Neural progenitor cell (in vitro differentiated cells): Measurements from ENCODE around the gene RET. TPM values are rescaled to one million over a fixed set of nuclear protein-coding genes. Genes with fewer than 3 reads are reported as not detected.

Experiments
- DNase-seq: peaks from one replicate; pipeline ENCODE4 v3.0.0-alpha.2; 2016; ENCODE audit warnings: low spot score
- H2AFZ ChIP-seq: fragments of 200-600 bp; sonication (generic); replicated peaks from 2 replicates; pipeline ENCODE4 v1.6.1; 2016; ENCODE audit warnings: antibody characterized with exemption
- H3F3A ChIP-seq: fragments of 200-600 bp; sonication (generic); 2 replicates; pipeline ENCODE4 v1.6.1; 2016; ENCODE audit warnings: antibody characterized with exemption, low read depth
- H3K27ac ChIP-seq: fragments of 200-600 bp; sonication (generic); 2 replicates; pipeline ENCODE4 v1.5.1; 2016; ENCODE audit warnings: mild to moderate bottlenecking
- H3K27me3 ChIP-seq: fragments of 200-600 bp; sonication (generic); 2 replicates; pipeline ENCODE4 v1.6.1; 2016; ENCODE audit warnings: mild to moderate bottlenecking, moderate library complexity
- H3K36me3 ChIP-seq: fragments of 200-600 bp; sonication (generic); 2 replicates; pipeline ENCODE4 v1.5.1; 2016
- H3K4me1 ChIP-seq: fragments of 200-600 bp; sonication (generic); 2 replicates; pipeline ENCODE4 v1.6.1; 2016; ENCODE audit warnings: mixed run types
- H3K4me2 ChIP-seq: fragments of 200-600 bp; sonication (generic); 2 replicates; pipeline ENCODE4 v1.6.1; 2016
- H3K4me3 ChIP-seq: fragments of 200-600 bp; sonication (generic); 2 replicates; pipeline ENCODE4 v1.5.1; 2016
- H3K79me2 ChIP-seq: fragments of 200-600 bp; sonication (generic); 2 replicates; pipeline ENCODE4 v1.6.1; 2016; ENCODE audit warnings: low read depth
- H3K9ac ChIP-seq: fragments of 200-600 bp; sonication (generic); 2 replicates; pipeline ENCODE4 v1.6.1; 2016
- H3K9me3 ChIP-seq: fragments of 200-600 bp; sonication (generic); 2 replicates; pipeline ENCODE4 v1.5.1; 2016; ENCODE audit warnings: low read depth
- H4K20me1 ChIP-seq: fragments of 200-600 bp; sonication (generic); 2 replicates; pipeline ENCODE4 v1.6.1; 2016; ENCODE audit warnings: low read depth
- H3K27ac Mint-ChIP-seq: 3 replicates; pipeline ENCODE4 v1.8.0; 2021; ENCODE audit warnings: mixed read lengths
- H3K27me3 Mint-ChIP-seq: 2 replicates; pipeline ENCODE4 v1.8.0; 2022; ENCODE audit warnings: low read depth, mild to moderate bottlenecking, inconsistent platforms, moderate library complexity, mixed read lengths; ENCODE audit not compliant: insufficient read depth
- H3K36me3 Mint-ChIP-seq: 3 replicates; pipeline ENCODE4 v1.8.0; 2021; ENCODE audit warnings: mixed read lengths
- H3K4me1 Mint-ChIP-seq: 3 replicates; pipeline ENCODE4 v1.8.0; 2021; ENCODE audit warnings: mixed read lengths
- H3K4me3 Mint-ChIP-seq: 3 replicates; pipeline ENCODE4 v1.8.0; 2021; ENCODE audit warnings: mild to moderate bottlenecking, moderate library complexity, mixed read lengths
- H3K9me3 Mint-ChIP-seq: 3 replicates; pipeline ENCODE4 v1.8.0; 2020; ENCODE audit warnings: mixed read lengths
- CTCF ChIP-seq: fragments of 200-600 bp; sonication (generic); IDR thresholded peaks from 2 replicates; pipeline ENCODE4 v1.5.1; 2017; ENCODE audit warnings: antibody characterized with exemption, mild to moderate bottlenecking
- EZH2 ChIP-seq: fragments of 200-600 bp; sonication (generic); IDR thresholded peaks from 2 replicates; pipeline ENCODE4 v1.6.1; 2017; ENCODE audit warnings: antibody characterized with exemption, mild to moderate bottlenecking, moderate library complexity
- EZH2phosphoT487 ChIP-seq: fragments of 200-600 bp; sonication (generic); IDR thresholded peaks from 2 replicates; pipeline ENCODE4 v1.6.1; 2017; ENCODE audit warnings: antibody characterized with exemption
- total RNA-seq: library from RNA; depleted of rRNA; stranded (reverse); fragments of >200 nt; gene quantifications from 2 replicates; pipeline ENCODE4 v1.2.3, GENCODE V29; 2015; ENCODE audit warnings: low replicate concordance

The RET gene
- total RNA-seq, 1 donor from 2014 or later: 1.4 TPM

- no peak overlapping the region for H3K27ac Mint-ChIP-seq
- peaks cover 7% of the 10 kb centered on the region for H3F3A ChIP-seq
- H3K4me2 ChIP-seq: no peak overlapping the region
- H3K9me3 ChIP-seq: no peaks in the 10 kb centered on the region
- no peak overlapping the region for H3K27ac ChIP-seq
- TF ChIP-seq EZH2 (no peak), EZH2phosphoT487 (no peak), CTCF (no peak)
- no peaks in the 10 kb centered on the region for H3K36me3 Mint-ChIP-seq
- H3K27me3 ChIP-seq: peaks cover 27% of the 10 kb centered on the region
- H3K9me3 Mint-ChIP-seq: no peaks in the 10 kb centered on the region
- no peaks in the 10 kb centered on the region for H3K4me1 ChIP-seq
- H3K36me3 ChIP-seq: no peaks in the 10 kb centered on the region
- DNase-seq: no peak
- no peak overlapping the region for H2AFZ ChIP-seq
- no peaks in the 10 kb centered on the region for H3K79me2 ChIP-seq
- H4K20me1 ChIP-seq: peaks cover 9% of the 10 kb centered on the region
- peaks cover 2% of the 10 kb centered on the region for H3K4me1 Mint-ChIP-seq
- no peak overlapping the region for H3K4me3 ChIP-seq
- H3K4me3 Mint-ChIP-seq: no peak overlapping the region
- H3K9ac ChIP-seq: no peak overlapping the region
- peaks cover 26% of the 10 kb centered on the region for H3K27me3 Mint-ChIP-seq
Observed at GRCh38 chr10:43082087-43082486, 5.2 kb downstream of the RET start.

- H3K27ac ChIP-seq: no peak overlapping the region
- no peak overlapping the region for H3K4me2 ChIP-seq
- H3K4me3 Mint-ChIP-seq: no peak overlapping the region
- no peak overlapping the region for H2AFZ ChIP-seq
- H3K27me3 Mint-ChIP-seq: peaks cover 25% of the 10 kb centered on the region
- no peaks in the 10 kb centered on the region for H3K79me2 ChIP-seq
- H3K36me3 Mint-ChIP-seq: no peaks in the 10 kb centered on the region
- no peaks in the 10 kb centered on the region for H3K9me3 Mint-ChIP-seq
- no peaks in the 10 kb centered on the region for H3K9me3 ChIP-seq
- no peaks in the 10 kb centered on the region for H3K36me3 ChIP-seq
- H3K27me3 ChIP-seq: peaks cover 20% of the 10 kb centered on the region
- TF ChIP-seq EZH2phosphoT487 (no peak), EZH2 (no peak), CTCF (no peak)
- H4K20me1 ChIP-seq: peaks cover 9% of the 10 kb centered on the region
- no peak overlapping the region for H3K27ac Mint-ChIP-seq
- H3K9ac ChIP-seq: no peak overlapping the region
- H3K4me3 ChIP-seq: no peak overlapping the region
- H3K4me1 ChIP-seq: no peaks in the 10 kb centered on the region
- no peak for DNase-seq
- peaks cover 7% of the 10 kb centered on the region for H3F3A ChIP-seq
- peaks cover 2% of the 10 kb centered on the region for H3K4me1 Mint-ChIP-seq
Observed at GRCh38 chr10:43082746-43083145, 5.9 kb downstream of the RET start.

GRCh38 chr10:43083764-43084163 is 6.9 kb downstream of the RET start:
- Mint-ChIP-seq H3K27ac (no peak overlapping the region), H3K4me1 (peaks cover 2% of the 10 kb centered on the region), H3K9me3 (no peaks in the 10 kb centered on the region), H3K27me3 (peaks cover 21% of the 10 kb centered on the region), H3K4me3 (no peak overlapping the region), H3K36me3 (no peaks in the 10 kb centered on the region)
- Histone ChIP-seq H3F3A (no peaks in the 10 kb centered on the region), H3K4me2 (no peak overlapping the region), H3K36me3 (no peaks in the 10 kb centered on the region), H3K27me3 (peaks cover 10% of the 10 kb centered on the region), H3K9ac (no peak overlapping the region), H3K79me2 (no peaks in the 10 kb centered on the region), H2AFZ (no peak overlapping the region), H4K20me1 (peaks cover under 1% of the 10 kb centered on the region), H3K9me3 (no peaks in the 10 kb centered on the region), H3K4me3 (no peak overlapping the region), H3K27ac (no peak overlapping the region), H3K4me1 (no peaks in the 10 kb centered on the region)
- no peak for TF ChIP-seq CTCF
- no peak for TF ChIP-seq EZH2
- no peak for DNase-seq
